ENCODE measurements around the gene CDK14. TPM values are rescaled to one million over a fixed set of nuclear protein-coding genes. Genes with fewer than 3 reads are reported as not detected.

CDK14 gene
- total and polyA plus RNA-seq, 10 of the 15 experiments (the other 5 are each of a cell fraction or from before 2014, with no cell fraction given): 6.5 to 61.3 (median 24.2) TPM

GRCh38 chr7:90624225-90624911 is 28.2 kb downstream of the CDK14 start (continued):
- no peak for TF ChIP-seq ATF3 (IDR thresholded peaks at IDR 0.05; ENCODE audit: borderline replicate concordance, extremely low read depth, low read depth, low read length)

DNA sequence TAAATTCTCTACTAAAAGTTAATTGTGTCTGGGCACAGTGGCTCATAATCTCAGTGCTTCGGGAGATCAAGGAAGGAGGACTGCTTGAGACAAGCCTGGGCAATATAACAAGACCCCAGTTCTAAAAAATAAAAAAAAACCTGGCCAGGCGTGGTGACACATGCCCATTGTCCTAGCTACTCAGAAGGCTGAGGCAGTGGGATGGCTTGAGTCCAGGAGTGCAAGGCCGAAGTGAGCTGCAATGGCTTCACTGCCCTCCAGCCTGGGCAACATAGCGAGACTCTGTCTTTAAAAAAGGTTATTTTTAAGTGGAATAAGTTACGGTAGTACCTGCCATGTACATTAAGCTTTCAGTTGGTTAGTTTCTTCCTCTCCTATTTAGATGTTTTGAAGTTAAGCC is 28.9 kb downstream of the CDK14 start:
- intact Hi-C loops (cut with micrococcal nuclease; ENCODE audit: unreplicated experiment): no loop called here
- ChIA-PET SMC1A (ENCODE audit: uncharacterized antibody, unreplicated experiment) (interaction anchor here (0.6 to 3.2 kb wide), 11 partner anchors 19 to 412 kb away, joined by 3 to 14 read pairs (median 4); no protein-coding TSS in a partner anchor), RAD21 (ENCODE audit: unreplicated experiment) (interaction anchor here (1.2 to 3.3 kb wide), 4 partner anchors 11 to 410 kb away, joined by 3 to 14 read pairs (median 3); partner anchors contain the start of gene CDK14), CTCF (interaction anchor here (0.7 to 4.6 kb wide), 8 partner anchors 12 to 408 kb away, joined by 3 to 22 read pairs (median 4); partner anchors contain the start of gene CDK14), POLR2A (interaction anchor here (1.2 to 1.3 kb wide), 2 partner anchors 19 to 25 kb away, joined by 3 read pairs; no protein-coding TSS in a partner anchor)
- Histone ChIP-seq H3K4me1 (ENCODE audit: control insufficient read depth, insufficient read depth, low read length) (no peaks in the 10 kb centered on the region), H3K4me3 (no peak overlapping the region), H3K79me2 (ENCODE audit: control insufficient read depth, insufficient read depth, low read length) (no peaks in the 10 kb centered on the region), H3K36me3 (ENCODE audit: control insufficient read depth in 2 of 2, insufficient read depth in 2 of 2, low read length in 1 of 2) (no peaks in the 10 kb centered on the region; a peak in 1 of 4 replicates), H3K27me3 (replicated peaks in 1 of 2; ENCODE audit: control insufficient read depth in 2 of 2, insufficient read depth in 2 of 2, low read length in 1 of 2) (no peaks in the 10 kb centered on the region), H3K4me2 (ENCODE audit: control insufficient read depth, insufficient read depth) (no peak overlapping the region), H3K9ac (ENCODE audit: control insufficient read depth, insufficient read depth, low read length) (no peak overlapping the region), H3K27ac (ENCODE audit: control insufficient read depth, insufficient read depth) (no peak overlapping the region), H3K9me3 (replicated peaks; ENCODE audit: control insufficient read depth, insufficient read depth, low read length) (no peaks in the 10 kb centered on the region), H2AFZ (ENCODE audit: control insufficient read depth, low read depth, low read length) (no peak overlapping the region), H4K20me1 (ENCODE audit: control insufficient read depth, insufficient read depth) (no peaks in the 10 kb centered on the region)
- BruUV-seq (replicated peaks): no TSS peak
- no peak for ATAC-seq
- in situ Hi-C loops (cut with MboI): loop anchor here (5.0 kb wide), 1 partner anchor 168 kb away; no protein-coding TSS in a partner anchor
- DNase-seq (ENCODE audit: low read depth, low spot score): no peak
- FAIRE-seq: no peak
- WGBS (ENCODE audit: insufficient coverage, insufficient replicate concordance, low lambda C conversion rate, missing lambda C conversion rate): 74% methylated on average over 5 of the region's 5 CpGs
- TF ChIP-seq FOXK2 (IDR thresholded peaks at IDR 0.05) (no peak), IKZF2 (IDR thresholded peaks at IDR 0.05) (no peak), ZNF274 (IDR thresholded peaks at IDR 0.05; ENCODE audit: insufficient read depth, insufficient read length) (no peak), RELA (IDR thresholded peaks at IDR 0.05; ENCODE audit: borderline replicate concordance, partially characterized antibody) (no peak), ATF7 (IDR thresholded peaks at IDR 0.05; ENCODE audit: low read depth) (no peak), CEBPB (IDR thresholded peaks at IDR 0.05; ENCODE audit: borderline replicate concordance in 1 of 2, low read depth in 2 of 2, low read length in 2 of 2) (no peak), ZNF384 (IDR thresholded peaks at IDR 0.05; ENCODE audit: borderline replicate concordance, low read depth, low read length) (no peak), CTCF (IDR thresholded peaks at IDR 0.05 in 2 of 3, conservative IDR thresholded peaks at IDR 0.05 in 1 of 3; ENCODE audit: control insufficient read depth in 2 of 3, extremely low read depth in 1 of 3, insufficient read depth in 1 of 3, low read depth in 3 of 3, low read length in 3 of 3) (no peak)
- TF ChIP-seq, protein P1, sequence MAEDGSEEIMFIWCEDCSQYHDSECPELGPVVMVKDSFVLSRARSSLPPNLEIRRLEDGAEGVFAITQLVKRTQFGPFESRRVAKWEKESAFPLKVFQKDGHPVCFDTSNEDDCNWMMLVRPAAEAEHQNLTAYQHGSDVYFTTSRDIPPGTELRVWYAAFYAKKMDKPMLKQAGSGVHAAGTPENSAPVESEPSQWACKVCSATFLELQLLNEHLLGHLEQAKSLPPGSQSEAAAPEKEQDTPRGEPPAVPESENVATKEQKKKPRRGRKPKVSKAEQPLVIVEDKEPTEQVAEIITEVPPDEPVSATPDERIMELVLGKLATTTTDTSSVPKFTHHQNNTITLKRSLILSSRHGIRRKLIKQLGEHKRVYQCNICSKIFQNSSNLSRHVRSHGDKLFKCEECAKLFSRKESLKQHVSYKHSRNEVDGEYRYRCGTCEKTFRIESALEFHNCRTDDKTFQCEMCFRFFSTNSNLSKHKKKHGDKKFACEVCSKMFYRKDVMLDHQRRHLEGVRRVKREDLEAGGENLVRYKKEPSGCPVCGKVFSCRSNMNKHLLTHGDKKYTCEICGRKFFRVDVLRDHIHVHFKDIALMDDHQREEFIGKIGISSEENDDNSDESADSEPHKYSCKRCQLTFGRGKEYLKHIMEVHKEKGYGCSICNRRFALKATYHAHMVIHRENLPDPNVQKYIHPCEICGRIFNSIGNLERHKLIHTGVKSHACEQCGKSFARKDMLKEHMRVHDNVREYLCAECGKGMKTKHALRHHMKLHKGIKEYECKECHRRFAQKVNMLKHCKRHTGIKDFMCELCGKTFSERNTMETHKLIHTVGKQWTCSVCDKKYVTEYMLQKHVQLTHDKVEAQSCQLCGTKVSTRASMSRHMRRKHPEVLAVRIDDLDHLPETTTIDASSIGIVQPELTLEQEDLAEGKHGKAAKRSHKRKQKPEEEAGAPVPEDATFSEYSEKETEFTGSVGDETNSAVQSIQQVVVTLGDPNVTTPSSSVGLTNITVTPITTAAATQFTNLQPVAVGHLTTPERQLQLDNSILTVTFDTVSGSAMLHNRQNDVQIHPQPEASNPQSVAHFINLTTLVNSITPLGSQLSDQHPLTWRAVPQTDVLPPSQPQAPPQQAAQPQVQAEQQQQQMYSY (CRISPR knock-in tag; IDR thresholded peaks at IDR 0.05): no peak

Data from GM12878 (cell line).